ENCODE data around the gene ARPC1A.

DNA sequence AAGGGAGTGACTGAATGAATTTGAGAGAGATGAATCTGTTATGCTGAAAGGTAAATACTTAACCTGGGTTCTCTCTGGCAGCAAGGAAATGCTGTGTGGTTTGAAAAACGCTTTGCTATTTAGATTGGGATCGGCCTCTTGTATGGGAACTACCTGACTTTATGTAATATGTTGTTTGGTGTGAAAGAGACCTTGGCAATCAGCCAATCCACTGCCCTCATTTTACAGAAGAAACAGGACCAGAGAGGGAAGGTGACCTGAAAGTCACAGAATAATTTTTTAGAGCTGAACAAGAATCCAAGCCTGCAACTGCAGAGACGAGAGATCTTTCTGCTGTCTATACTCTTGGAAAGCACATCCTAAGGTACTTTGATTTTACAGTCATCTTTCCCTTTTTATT, 84.1 kb downstream of the ARPC1A start:
- TF ChIP-seq CTCF (IDR thresholded peaks at IDR 0.05; ENCODE audit: low read depth, low read length, poor library complexity, severe bottlenecking) (no peak), EZH2phosphoT487 (IDR thresholded peaks at IDR 0.05; ENCODE audit: borderline replicate concordance, low read length) (no peak)

Measured in DOHH2 (cell line).